ENCODE results near the gene FAM234B.

The FAM234B gene

DNA sequence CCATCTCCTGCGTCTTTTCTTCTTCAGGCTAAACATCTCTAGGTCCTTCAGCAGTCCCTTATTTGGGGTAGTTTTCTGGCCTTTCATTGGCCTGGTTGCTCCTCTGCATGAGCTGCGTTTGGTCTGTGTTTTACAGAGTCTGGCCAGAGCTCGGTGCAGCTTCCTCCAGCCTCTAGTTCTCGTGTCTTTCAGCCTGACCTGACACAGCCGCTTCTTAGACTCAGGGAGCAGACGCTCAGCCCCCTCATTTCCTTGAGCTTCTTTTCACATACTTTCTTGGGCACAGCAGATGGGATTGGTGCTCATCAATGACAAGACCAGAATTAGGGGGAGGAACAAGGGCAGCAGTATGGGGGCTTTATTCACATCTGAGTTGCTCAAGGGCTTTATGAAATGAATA is 72.8 kb downstream of the FAM234B start:
- H3K4me3 ChIP-seq (ENCODE audit: low read length), result no peak overlapping the region
- TF ChIP-seq, protein P1, sequence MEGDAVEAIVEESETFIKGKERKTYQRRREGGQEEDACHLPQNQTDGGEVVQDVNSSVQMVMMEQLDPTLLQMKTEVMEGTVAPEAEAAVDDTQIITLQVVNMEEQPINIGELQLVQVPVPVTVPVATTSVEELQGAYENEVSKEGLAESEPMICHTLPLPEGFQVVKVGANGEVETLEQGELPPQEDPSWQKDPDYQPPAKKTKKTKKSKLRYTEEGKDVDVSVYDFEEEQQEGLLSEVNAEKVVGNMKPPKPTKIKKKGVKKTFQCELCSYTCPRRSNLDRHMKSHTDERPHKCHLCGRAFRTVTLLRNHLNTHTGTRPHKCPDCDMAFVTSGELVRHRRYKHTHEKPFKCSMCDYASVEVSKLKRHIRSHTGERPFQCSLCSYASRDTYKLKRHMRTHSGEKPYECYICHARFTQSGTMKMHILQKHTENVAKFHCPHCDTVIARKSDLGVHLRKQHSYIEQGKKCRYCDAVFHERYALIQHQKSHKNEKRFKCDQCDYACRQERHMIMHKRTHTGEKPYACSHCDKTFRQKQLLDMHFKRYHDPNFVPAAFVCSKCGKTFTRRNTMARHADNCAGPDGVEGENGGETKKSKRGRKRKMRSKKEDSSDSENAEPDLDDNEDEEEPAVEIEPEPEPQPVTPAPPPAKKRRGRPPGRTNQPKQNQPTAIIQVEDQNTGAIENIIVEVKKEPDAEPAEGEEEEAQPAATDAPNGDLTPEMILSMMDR (conservative IDR thresholded peaks at IDR 0.05; ENCODE audit: low read depth, low read length), result no peak
- DNase-seq (ENCODE audit: low read depth), result no peak

DNA sequence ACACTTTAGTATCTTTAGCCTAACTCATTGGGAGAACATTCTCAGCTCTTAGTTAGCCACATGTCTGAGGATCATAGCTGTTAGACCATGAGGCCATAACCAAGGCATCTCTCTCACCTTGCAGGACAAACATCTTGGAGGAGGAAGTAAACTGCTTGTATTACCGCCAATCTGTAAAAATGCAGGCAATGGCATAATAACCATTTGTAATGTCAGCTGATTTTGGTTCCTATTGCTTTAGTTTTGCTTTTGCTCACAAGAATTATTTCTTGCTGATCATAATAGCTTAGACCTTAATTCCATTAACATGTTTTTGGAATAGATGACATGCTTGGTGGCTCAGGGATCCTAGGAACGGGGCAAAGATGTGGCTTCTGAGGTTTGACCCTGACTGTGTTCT is 75.6 kb downstream of the FAM234B start:
- DNase-seq (ENCODE audit: low read depth), result no peak
- no peak overlapping the region for H3K4me3 ChIP-seq (ENCODE audit: low read length)
- TF ChIP-seq, protein P1 (conservative IDR thresholded peaks at IDR 0.05; ENCODE audit: low read depth, low read length), result no peak

DNA sequence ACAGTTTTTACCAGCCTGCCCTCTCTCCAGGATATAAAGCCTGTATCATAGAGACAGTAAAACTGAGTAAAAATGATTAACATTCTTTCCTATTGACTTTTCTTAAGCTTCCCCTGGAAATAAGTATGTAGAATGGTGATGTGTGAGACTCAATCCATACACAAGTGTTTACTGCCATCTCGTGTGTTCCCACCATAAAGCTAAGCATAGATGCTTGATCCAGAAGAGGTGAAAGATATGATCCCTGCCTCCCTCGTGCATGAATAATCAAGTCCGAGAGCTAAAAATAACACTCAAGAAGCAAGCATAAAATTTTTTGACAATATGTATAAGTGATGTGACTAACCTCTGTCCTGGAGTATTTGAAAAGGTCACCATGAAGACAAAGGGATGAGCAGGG is 76.2 kb downstream of the FAM234B start:
- H3K4me3 ChIP-seq (ENCODE audit: low read length), result no peak overlapping the region
- TF ChIP-seq, protein P1 (conservative IDR thresholded peaks at IDR 0.05; ENCODE audit: low read depth, low read length), result no peak
- DNase-seq (ENCODE audit: low read depth), result no peak

DNA sequence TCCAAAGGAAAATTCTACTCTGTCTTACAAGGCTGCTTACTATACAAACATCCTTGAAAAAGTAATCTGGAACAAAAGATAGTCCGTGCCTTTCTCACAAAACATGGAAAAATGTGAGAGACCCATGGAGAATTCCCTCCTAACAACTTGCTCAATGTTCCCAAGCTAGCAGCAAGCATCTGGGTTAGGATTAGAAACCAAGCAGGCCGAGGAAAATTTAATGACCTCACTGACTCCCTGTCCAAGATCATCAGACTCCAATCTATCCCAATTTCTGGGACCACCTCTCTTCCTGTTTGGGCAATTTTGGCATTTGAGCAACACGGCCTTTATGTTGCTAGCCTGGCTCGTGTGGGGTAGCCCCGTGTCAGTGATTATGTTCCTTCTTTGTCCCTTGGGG is 77.4 kb downstream of the FAM234B start:
- DNase-seq (ENCODE audit: low read depth), result no peak
- no peak overlapping the region for H3K4me3 ChIP-seq (ENCODE audit: low read length)

DNA sequence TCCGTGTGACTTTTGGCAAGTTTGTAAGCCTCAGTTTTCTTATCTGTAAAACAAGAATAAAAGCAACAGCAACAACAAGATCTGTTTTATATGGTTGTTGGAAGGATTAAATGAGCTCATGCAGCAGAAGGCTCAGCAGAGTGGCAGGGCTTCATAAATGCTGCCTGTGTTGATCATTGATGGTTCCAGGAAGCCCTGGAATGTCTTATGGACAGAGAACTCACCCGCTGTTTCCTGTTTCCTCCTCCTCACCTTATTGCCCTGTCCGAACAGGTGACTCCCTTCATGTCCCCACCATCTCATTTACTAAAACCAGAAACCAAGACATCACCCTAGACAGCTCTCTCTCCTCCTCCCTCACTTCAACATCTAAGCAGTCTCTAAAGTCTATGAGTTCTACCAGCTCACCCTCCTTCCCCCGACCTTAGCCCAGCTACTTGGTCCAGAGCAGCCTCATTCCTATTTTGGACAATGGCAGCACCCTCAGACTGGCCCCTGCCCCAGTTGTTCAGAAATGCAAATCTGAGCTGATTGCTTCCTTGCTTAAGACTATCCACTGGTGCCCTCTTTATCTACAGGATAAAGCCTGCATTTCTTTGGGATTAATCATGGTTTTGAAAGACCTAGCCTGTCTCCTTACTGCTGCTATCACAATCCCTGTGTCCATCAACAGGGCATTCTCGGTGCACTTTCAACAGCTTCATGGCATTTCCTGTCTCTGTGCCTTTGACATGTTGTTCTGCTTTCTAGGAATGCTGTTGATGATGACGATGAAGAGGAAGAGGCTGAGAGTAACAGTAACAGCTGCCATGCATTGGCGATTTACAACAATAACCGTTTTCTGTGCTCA is 80.7 kb downstream of the FAM234B start:
- no peak overlapping the region for H3K4me3 ChIP-seq (ENCODE audit: low read length)
- DNase-seq (ENCODE audit: low read depth), result no peak
- TF ChIP-seq, protein P1 (conservative IDR thresholded peaks at IDR 0.05; ENCODE audit: low read depth, low read length), result no peak

More for the DNA sequence above, 77.4 kb downstream of the FAM234B start:
- TF ChIP-seq, protein P1 (conservative IDR thresholded peaks at IDR 0.05; ENCODE audit: low read depth, low read length), result no peak

DNA sequence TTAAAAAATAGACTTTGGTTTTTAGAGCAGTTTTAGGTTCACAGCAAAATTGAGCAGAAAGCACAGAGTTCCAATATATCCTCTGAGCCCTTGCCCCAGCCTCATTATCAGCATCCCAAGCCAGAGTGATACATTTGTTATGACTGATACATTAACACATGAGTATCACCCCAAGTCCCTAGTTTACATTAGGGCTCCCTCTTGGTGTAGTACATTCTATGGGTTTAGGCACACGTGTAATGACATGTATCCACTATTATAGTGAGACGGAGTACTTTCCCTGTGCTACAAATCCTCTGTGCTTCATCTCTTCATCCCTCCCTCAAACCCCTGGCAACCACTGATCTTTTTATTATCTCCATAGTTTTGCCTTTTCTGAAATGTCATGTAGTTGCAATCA is 81.8 kb downstream of the FAM234B start:
- TF ChIP-seq, protein P1 (conservative IDR thresholded peaks at IDR 0.05; ENCODE audit: low read depth, low read length), result no peak
- no peak for DNase-seq (ENCODE audit: low read depth)
- no peak overlapping the region for H3K4me3 ChIP-seq (ENCODE audit: low read length)

DNA sequence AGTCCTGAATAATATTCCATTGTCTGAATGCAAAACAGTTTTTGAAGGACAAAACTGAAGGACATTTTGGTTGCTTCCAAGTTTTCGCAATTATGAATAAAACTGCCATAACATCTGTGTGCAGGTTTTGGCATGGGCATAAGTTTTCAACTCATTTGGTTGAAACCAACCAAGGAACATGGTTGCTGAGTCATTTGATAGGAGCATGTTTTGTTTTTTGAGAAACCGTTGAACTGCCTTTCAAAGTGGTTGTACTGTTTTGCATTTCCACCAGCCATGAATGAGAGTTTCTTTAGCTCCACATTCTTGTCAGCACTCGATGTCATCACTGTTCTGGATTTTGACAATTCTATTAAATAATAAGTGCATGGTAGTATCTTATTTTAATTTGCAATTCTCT is 82.3 kb downstream of the FAM234B start:
- no peak for DNase-seq (ENCODE audit: low read depth)
- TF ChIP-seq, protein P1 (conservative IDR thresholded peaks at IDR 0.05; ENCODE audit: low read depth, low read length), result no peak
- no peak overlapping the region for H3K4me3 ChIP-seq (ENCODE audit: low read length)

All from retinal pigment epithelial cell (primary cell).